Mesendoderm (in vitro differentiated cells): Measurements from ENCODE around the gene ZNF277.

Experiments used
- DNase-seq: peaks from one replicate; pipeline ENCODE4 v3.0.0; 2013
- H2AK5ac ChIP-seq: 2 replicates; pipeline ENCODE4 v1.6.1; 2013; ENCODE audit warnings: low read length, inconsistent platforms
- H2BK120ac ChIP-seq: 2 replicates; pipeline ENCODE4 v1.6.1; 2013; ENCODE audit warnings: low read depth, mild to moderate bottlenecking, low read length, moderate library complexity, mixed read lengths
- H2BK15ac ChIP-seq: replicated peaks from 2 replicates; pipeline ENCODE4 v1.6.1; 2013; ENCODE audit warnings: low read depth, mild to moderate bottlenecking, moderate library complexity
- H2BK5ac ChIP-seq: 2 replicates; pipeline ENCODE4 v1.6.1; 2013; ENCODE audit warnings: low read length, inconsistent platforms
- H3K18ac ChIP-seq: 2 replicates; pipeline ENCODE4 v1.6.1; 2013; ENCODE audit warnings: mild to moderate bottlenecking, low read length, mixed read lengths
- H3K23ac ChIP-seq: one replicate; pipeline ENCODE4 v1.6.1; 2013; ENCODE audit warnings: low read length
- H3K27ac ChIP-seq: 2 replicates; pipeline ENCODE4 v1.5.1; 2013; ENCODE audit warnings: low read depth, mild to moderate bottlenecking, inconsistent platforms, low read length, moderate library complexity
- H3K27me3 ChIP-seq: 2 replicates; pipeline ENCODE4 v1.6.1; 2013; ENCODE audit warnings: low read length, control low read depth, mild to moderate bottlenecking, inconsistent platforms; ENCODE audit not compliant: insufficient read depth, poor library complexity
- H3K36me3 ChIP-seq: 2 replicates; pipeline ENCODE4 v1.6.1; 2013; ENCODE audit warnings: low read length, inconsistent platforms; ENCODE audit not compliant: control insufficient read depth, insufficient read depth
- H3K4ac ChIP-seq: one replicate; pipeline ENCODE4 v1.6.1; 2013; ENCODE audit warnings: low read depth, mild to moderate bottlenecking, low read length, moderate library complexity
- H3K4me1 ChIP-seq: 2 replicates; pipeline ENCODE4 v1.6.1; 2013; ENCODE audit warnings: low read depth, low read length, inconsistent platforms; ENCODE audit not compliant: control insufficient read depth
- H3K4me2 ChIP-seq: 2 replicates; pipeline ENCODE4 v1.6.1; 2013; ENCODE audit warnings: low read length
- H3K4me3 ChIP-seq: 2 replicates; pipeline ENCODE4 v1.5.1; 2013; ENCODE audit warnings: mild to moderate bottlenecking, low read length
- H3K56ac ChIP-seq: one replicate; pipeline ENCODE4 v1.6.1; 2013; ENCODE audit warnings: low read length
- H3K79me1 ChIP-seq: 2 replicates; pipeline ENCODE4 v1.6.1; 2013; ENCODE audit warnings: low read length, inconsistent platforms
- H3K79me2 ChIP-seq: 2 replicates; pipeline ENCODE4 v1.6.1; 2013; ENCODE audit warnings: mild to moderate bottlenecking, low read length; ENCODE audit not compliant: control insufficient read depth, insufficient read depth
- H3K9ac ChIP-seq: 2 replicates; pipeline ENCODE4 v1.6.1; 2013; ENCODE audit warnings: low read length, inconsistent platforms
- H4K5ac ChIP-seq: one replicate; pipeline ENCODE4 v1.6.1; 2013; ENCODE audit warnings: low read length
- H4K8ac ChIP-seq: one replicate; pipeline ENCODE4 v1.6.1; 2013; ENCODE audit warnings: low read depth, mild to moderate bottlenecking, control low read depth, low read length, moderate library complexity
- WGBS: extraction: QIAGEN DNeasy Blood & Tissue Kit; methylation state at CpG from one replicate; pipeline ENCODE4 v1.1.7; 2013; ENCODE audit warnings: low lambda C conversion rate, missing lambda C conversion rate; ENCODE audit not compliant: insufficient coverage; ENCODE audit errors: extremely low coverage; 5-methylcytosine and 5-hydroxymethylcytosine counted together

Gene ZNF277

DNA sequence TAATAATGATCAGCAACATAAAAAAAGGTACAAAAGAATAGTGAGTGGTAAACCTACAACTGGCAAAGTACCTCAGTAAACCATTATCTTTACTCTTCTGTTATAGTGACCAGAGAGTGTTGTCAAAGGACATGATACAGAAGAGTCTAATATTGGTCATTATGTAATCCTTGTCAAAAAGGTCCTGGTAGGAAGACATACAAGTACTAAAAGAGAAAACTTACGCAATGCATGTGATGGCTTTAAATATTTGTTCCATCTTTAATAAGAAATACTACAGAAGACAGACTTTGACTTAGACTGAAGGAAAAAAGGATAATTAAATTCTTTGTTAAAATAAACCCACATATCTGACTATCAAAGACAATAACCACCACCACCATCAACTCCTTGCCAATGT is 6.8 kb upstream of the ZNF277 start:
- H3K4ac ChIP-seq = no peak overlapping the region
- peaks cover 8% of the 10 kb centered on the region for H3K79me1 ChIP-seq
- H4K8ac ChIP-seq = no peak overlapping the region
- H3K4me1 ChIP-seq = peaks cover 3% of the 10 kb centered on the region
- no peak overlapping the region for H3K27ac ChIP-seq
- no peak for DNase-seq
- no peak overlapping the region for H3K56ac ChIP-seq
- H3K27me3 ChIP-seq = no peaks in the 10 kb centered on the region
- H2BK5ac ChIP-seq = no peak overlapping the region
- H3K23ac ChIP-seq = no peak overlapping the region
- no peak overlapping the region for H2BK120ac ChIP-seq
- H3K9ac ChIP-seq = no peak overlapping the region
- no peak overlapping the region for H3K18ac ChIP-seq
- H4K5ac ChIP-seq = no peak overlapping the region
- no peak overlapping the region for H2BK15ac ChIP-seq
- no peaks in the 10 kb centered on the region for H3K36me3 ChIP-seq
- peaks cover 64% of the 10 kb centered on the region for H3K79me2 ChIP-seq
- no peak overlapping the region for H3K4me2 ChIP-seq
- H3K4me3 ChIP-seq = no peak overlapping the region
- no peak overlapping the region for H2AK5ac ChIP-seq
- no CpG with 5 or more reads among the region's 1 CpG for WGBS

GRCh38 chr7:112201411-112201810 is 5.1 kb upstream of the ZNF277 start:
- no peak overlapping the region for H3K23ac ChIP-seq

DNA sequence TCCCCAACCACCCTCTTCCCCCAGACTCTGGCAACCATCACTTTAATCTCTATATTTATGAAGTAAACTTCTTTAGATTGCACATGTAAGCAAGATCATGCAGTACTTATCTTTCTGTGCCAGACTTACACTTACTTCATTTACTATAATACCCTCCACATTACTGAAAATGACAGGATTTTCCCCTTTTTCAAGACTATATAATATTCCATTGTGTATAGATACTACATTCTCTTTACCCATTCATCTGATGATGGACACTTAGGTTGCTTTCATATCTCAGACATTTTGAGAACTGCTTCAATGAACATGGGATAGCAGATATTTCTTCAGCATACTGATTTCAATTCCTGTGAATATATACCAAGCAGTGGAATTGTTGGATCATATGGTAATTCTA is 4.7 kb upstream of the ZNF277 start:
- no peak overlapping the region for H3K4me3 ChIP-seq

More at GRCh38 chr7:112201411-112201810, 5.1 kb upstream of the ZNF277 start:
- Histone ChIP-seq H3K4me3 (no peak overlapping the region), H4K8ac (no peak overlapping the region), H3K4me1 (peaks cover 3% of the 10 kb centered on the region), H3K9ac (no peak overlapping the region), H2BK15ac (no peak overlapping the region), H3K56ac (no peak overlapping the region), H3K27me3 (no peaks in the 10 kb centered on the region), H3K79me1 (peaks cover 5% of the 10 kb centered on the region), H3K79me2 (peaks cover 65% of the 10 kb centered on the region), H3K36me3 (no peaks in the 10 kb centered on the region), H3K27ac (no peak overlapping the region), H3K4me2 (no peak overlapping the region), H4K5ac (no peak overlapping the region), H2BK5ac (no peak overlapping the region), H2BK120ac (no peak overlapping the region), H3K4ac (no peak overlapping the region), H2AK5ac (no peak overlapping the region), H3K18ac (no peak overlapping the region)
- DNase-seq = no peak
- WGBS = no CpG with 5 or more reads among the region's 6 CpGs

GRCh38 chr7:112202816-112203215 is 3.7 kb upstream of the ZNF277 start:
- no peak overlapping the region for H2BK15ac ChIP-seq
- no peak for DNase-seq
- no peak overlapping the region for H3K9ac ChIP-seq
- no peak overlapping the region for H3K4me2 ChIP-seq
- no peak overlapping the region for H3K18ac ChIP-seq
- no CpG with 5 or more reads among the region's 2 CpGs for WGBS
- H3K36me3 ChIP-seq = no peaks in the 10 kb centered on the region
- H3K27ac ChIP-seq = no peak overlapping the region
- H4K8ac ChIP-seq = no peak overlapping the region
- no peak overlapping the region for H3K4me3 ChIP-seq
- H2BK120ac ChIP-seq = no peak overlapping the region
- H2AK5ac ChIP-seq = no peak overlapping the region
- no peak overlapping the region for H3K23ac ChIP-seq
- H3K27me3 ChIP-seq = no peaks in the 10 kb centered on the region
- no peak overlapping the region for H3K56ac ChIP-seq
- no peak overlapping the region for H2BK5ac ChIP-seq
- peaks cover 68% of the 10 kb centered on the region for H3K79me2 ChIP-seq
- no peak overlapping the region for H4K5ac ChIP-seq
- H3K79me1 ChIP-seq = peaks cover 5% of the 10 kb centered on the region
- peaks cover 3% of the 10 kb centered on the region for H3K4me1 ChIP-seq
- no peak overlapping the region for H3K4ac ChIP-seq

More for the DNA sequence above, 4.7 kb upstream of the ZNF277 start:
- Histone ChIP-seq H3K79me2 (peaks cover 66% of the 10 kb centered on the region), H3K9ac (no peak overlapping the region), H3K4ac (no peak overlapping the region), H3K23ac (no peak overlapping the region), H2BK15ac (no peak overlapping the region), H3K27me3 (no peaks in the 10 kb centered on the region), H2BK5ac (no peak overlapping the region), H3K4me2 (no peak overlapping the region), H3K79me1 (peaks cover 5% of the 10 kb centered on the region), H4K5ac (no peak overlapping the region), H3K4me1 (peaks cover 3% of the 10 kb centered on the region), H2AK5ac (no peak overlapping the region), H3K27ac (no peak overlapping the region), H4K8ac (no peak overlapping the region), H3K18ac (no peak overlapping the region), H3K56ac (no peak overlapping the region), H3K36me3 (no peaks in the 10 kb centered on the region), H2BK120ac (no peak overlapping the region)
- no peak for DNase-seq

DNA sequence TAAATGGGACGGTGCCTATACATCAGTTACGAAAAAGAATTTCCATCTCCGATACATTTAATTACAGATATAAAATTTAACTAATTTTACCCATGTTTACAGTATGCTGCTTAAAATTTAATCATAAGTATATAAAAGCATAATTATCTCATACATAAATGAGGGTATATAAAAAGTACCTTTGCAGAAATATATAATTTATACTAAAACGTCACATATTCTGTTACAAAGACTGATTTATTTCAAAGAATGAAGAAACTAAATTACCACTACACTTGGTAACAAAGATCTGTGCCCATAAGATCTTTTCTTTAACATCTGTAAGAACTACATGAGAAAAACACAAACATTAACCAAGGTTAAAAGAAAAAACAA is 3.1 kb upstream of the ZNF277 start:
- WGBS = 100% methylated on average over 2 of the region's 4 CpGs
- no peak overlapping the region for H4K8ac ChIP-seq
- no peak overlapping the region for H3K23ac ChIP-seq

DNA sequence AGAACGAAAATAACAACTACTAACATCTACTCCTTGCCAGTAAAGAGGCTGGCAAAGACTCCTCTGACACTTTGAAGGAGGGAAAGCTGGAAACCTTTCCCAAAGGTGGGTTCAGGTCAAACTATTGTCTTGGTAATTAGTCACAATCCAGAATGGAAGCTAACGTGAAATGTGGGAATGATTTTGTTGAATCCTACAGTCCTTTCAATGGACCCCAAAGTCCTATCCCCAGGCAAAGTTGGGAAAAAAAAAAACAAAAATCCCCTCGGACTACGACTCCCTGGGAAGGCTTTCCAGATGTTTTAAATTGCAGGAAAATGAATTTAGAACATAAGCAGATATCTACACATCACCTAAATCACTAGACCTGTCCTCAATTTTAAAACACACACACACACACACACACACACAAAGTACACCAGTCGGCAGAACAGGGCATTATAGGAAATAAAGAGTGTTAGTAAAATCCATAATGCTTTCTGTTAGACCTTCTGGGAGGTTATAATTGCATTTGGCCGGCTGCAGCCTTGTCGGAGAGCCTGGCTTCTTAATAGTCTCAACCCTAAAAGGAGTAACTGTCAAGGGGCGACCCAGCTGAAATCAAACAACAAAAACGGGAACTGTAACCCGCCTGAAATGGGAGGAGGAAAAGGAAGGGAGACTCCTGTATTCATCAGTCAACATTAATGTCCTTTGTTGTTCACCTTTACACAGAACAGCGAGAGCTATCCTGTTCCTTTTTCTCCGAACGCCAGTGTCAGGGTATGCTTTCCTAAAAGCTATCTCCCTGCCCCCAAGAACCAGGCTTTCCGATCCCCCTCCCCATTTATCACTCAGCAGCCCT is 1.8 kb upstream of the ZNF277 start:
- Histone ChIP-seq H3K36me3 (no peaks in the 10 kb centered on the region), H3K23ac (no peak overlapping the region), H3K18ac (peak overlapping the region; percentile 90), H4K5ac (no peak overlapping the region), H3K9ac (peak overlapping the region; percentile 88), H4K8ac (no peak overlapping the region), H3K4ac (no peak overlapping the region), H3K4me1 (no peaks in the 10 kb centered on the region), H3K56ac (peak overlapping the region; percentile 95), H3K79me2 (peaks cover 63% of the 10 kb centered on the region), H3K27me3 (no peaks in the 10 kb centered on the region), H2BK5ac (no peak overlapping the region), H2AK5ac (no peak overlapping the region), H3K79me1 (peaks cover 2% of the 10 kb centered on the region), H3K27ac (peak overlapping the region; percentile 46), H2BK120ac (no peak overlapping the region), H3K4me3 (peak overlapping the region; percentile 89), H3K4me2 (peak overlapping the region; percentile 65), H2BK15ac (no peak overlapping the region)
- no CpG with 5 or more reads among the region's 14 CpGs for WGBS
- no peak for DNase-seq

More for the DNA sequence above, 3.1 kb upstream of the ZNF277 start:
- Histone ChIP-seq H3K27me3 (no peaks in the 10 kb centered on the region), H3K4me2 (no peak overlapping the region), H2AK5ac (no peak overlapping the region), H3K4me1 (no peaks in the 10 kb centered on the region), H2BK120ac (no peak overlapping the region), H3K9ac (no peak overlapping the region), H2BK15ac (no peak overlapping the region), H3K4me3 (no peak overlapping the region), H3K18ac (no peak overlapping the region), H3K79me2 (peaks cover 65% of the 10 kb centered on the region), H4K5ac (no peak overlapping the region), H3K36me3 (no peaks in the 10 kb centered on the region), H3K56ac (no peak overlapping the region), H2BK5ac (no peak overlapping the region), H3K4ac (no peak overlapping the region), H3K27ac (no peak overlapping the region), H3K79me1 (peaks cover 2% of the 10 kb centered on the region)
- DNase-seq = no peak
